ENCODE data around the gene FAM168A.

GRCh38 chr11:73358071-73358470, 239.8 kb downstream of the FAM168A start:
- TF ChIP-seq, protein P1, sequence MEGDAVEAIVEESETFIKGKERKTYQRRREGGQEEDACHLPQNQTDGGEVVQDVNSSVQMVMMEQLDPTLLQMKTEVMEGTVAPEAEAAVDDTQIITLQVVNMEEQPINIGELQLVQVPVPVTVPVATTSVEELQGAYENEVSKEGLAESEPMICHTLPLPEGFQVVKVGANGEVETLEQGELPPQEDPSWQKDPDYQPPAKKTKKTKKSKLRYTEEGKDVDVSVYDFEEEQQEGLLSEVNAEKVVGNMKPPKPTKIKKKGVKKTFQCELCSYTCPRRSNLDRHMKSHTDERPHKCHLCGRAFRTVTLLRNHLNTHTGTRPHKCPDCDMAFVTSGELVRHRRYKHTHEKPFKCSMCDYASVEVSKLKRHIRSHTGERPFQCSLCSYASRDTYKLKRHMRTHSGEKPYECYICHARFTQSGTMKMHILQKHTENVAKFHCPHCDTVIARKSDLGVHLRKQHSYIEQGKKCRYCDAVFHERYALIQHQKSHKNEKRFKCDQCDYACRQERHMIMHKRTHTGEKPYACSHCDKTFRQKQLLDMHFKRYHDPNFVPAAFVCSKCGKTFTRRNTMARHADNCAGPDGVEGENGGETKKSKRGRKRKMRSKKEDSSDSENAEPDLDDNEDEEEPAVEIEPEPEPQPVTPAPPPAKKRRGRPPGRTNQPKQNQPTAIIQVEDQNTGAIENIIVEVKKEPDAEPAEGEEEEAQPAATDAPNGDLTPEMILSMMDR (conservative IDR thresholded peaks at IDR 0.05; ENCODE audit: low read length): no peak
- TF ChIP-seq EZH2phosphoT487 (IDR thresholded peaks at IDR 0.05; ENCODE audit: borderline replicate concordance, low read depth, low read length): no peak
